Vagina (tissue), 2 donors: ENCODE results near the gene CCNDBP1. TPM values are rescaled to one million over a fixed set of nuclear protein-coding genes. Genes with fewer than 3 reads are reported as not detected.

Source experiments
- DNase-seq, 2 donors: peaks; one replicate each; pipeline ENCODE4 v3.0.0-alpha.2; 2017; ENCODE audit errors: extremely low spot score in 2 of 2
- H3K27ac ChIP-seq: fragments of 200-600 bp; sonication (generic); one replicate; pipeline ENCODE4 v1.5.1; 2019
- H3K27me3 ChIP-seq: fragments of 200-600 bp; sonication (generic); one replicate; pipeline ENCODE4 v1.5.1; 2019
- H3K36me3 ChIP-seq, 2 donors: fragments of 200-600 bp; sonication (generic); one replicate each; pipeline ENCODE4 v1.5.1; 2017 to 2019
- H3K4me1 ChIP-seq: fragments of 200-600 bp; sonication (generic); one replicate; pipeline ENCODE4 v1.5.1; 2019
- H3K4me3 ChIP-seq, 2 donors: fragments of 200-600 bp; sonication (generic); 1 replicate in 1 of 2; 2 replicates in 1 of 2; pipeline ENCODE4 v1.5.1; 2016 to 2019
- H3K9me3 ChIP-seq: fragments of 200-600 bp; sonication (generic); one replicate; pipeline ENCODE4 v1.5.1; 2019
- CTCF ChIP-seq, 3 experiments: fragments of 450-650 bp in 2 of 3; fragments of 200-600 bp in 1 of 3; sonication (generic) in 1 of 3; IDR thresholded peaks; one replicate each; pipeline ENCODE4 v1.5.1; 2017 to 2019; ENCODE audit warnings: antibody characterized with exemption in 3 of 3, mild to moderate bottlenecking in 2 of 3, moderate library complexity in 2 of 3
- POLR2A ChIP-seq, 2 donors: fragments of 450-650 bp; IDR thresholded peaks; one replicate each; pipeline ENCODE4 v1.6.1; 2017; ENCODE audit warnings: antibody characterized with exemption in 2 of 2, mild to moderate bottlenecking in 2 of 2, moderate library complexity in 2 of 2
- POLR2AphosphoS5 ChIP-seq, 2 donors: sonication (generic); formaldehyde crosslinking; IDR thresholded peaks; one replicate each; pipeline ENCODE4 v1.9.0; 2017; ENCODE audit warnings: antibody characterized with exemption in 2 of 2, mild to moderate bottlenecking in 2 of 2, low read depth in 1 of 2; ENCODE audit not compliant: insufficient read depth in 1 of 2
- intact Hi-C: fragments of 100-400 bp; cut with DNase I; formaldehyde crosslinking; loops from one replicate; pipeline ENCODE4 v1.15.1; 2023
- total RNA-seq: library from RNA; depleted of rRNA; stranded (reverse); fragments of >200 nt; gene quantifications from one replicate; pipeline ENCODE4 v1.2.3, GENCODE V29; 2016

Gene CCNDBP1
- total RNA-seq, 1 donor from 2014 or later, result 43.2 TPM

DNA sequence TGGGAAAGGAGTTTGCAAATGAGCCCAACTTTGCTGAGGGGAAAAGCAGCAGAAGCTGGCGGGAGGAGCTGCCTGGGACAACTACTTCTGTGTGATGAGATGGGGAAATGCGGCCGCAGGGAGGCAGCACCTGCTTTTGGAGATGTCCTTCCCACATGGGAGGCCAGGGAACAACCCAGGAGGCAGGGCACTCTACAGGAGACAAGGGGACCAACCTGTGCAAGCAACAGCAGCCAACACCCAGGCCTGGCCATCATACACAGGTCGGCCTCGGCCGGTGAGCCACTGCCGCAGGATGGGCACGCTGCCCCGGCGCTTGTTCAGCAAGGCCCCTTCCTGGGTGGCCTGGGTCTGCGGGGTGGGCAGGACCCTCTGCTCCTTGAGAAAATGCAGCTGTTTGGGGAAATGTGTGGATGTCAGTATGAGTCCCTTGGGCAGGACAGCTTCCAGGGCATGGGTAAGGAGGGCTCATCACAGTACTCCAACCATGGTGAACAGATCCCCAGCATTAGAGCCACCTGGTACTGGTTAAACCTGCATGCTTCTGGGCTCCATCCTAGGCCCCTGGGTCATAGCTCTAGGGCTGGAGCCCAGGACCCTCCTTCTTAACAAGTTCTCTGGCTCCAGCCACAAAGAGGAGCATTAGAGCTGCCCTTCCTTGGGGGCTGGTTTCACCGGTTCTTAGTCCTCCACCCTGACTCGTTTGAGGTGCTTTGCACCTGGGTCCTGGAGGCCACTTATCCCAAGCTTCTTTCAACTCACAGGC lies 24.0 kb downstream of the CCNDBP1 start:
- intact Hi-C loops, result no loop called here
- no peaks in the 10 kb centered on the region for H3K27me3 ChIP-seq
- no peak for DNase-seq
- H3K36me3 ChIP-seq, result no peaks in the 10 kb centered on the region
- no peaks in the 10 kb centered on the region for H3K4me1 ChIP-seq
- H3K9me3 ChIP-seq, result no peaks in the 10 kb centered on the region
- no peak overlapping the region for H3K4me3 ChIP-seq
- no peak overlapping the region for H3K27ac ChIP-seq
- no peak for TF ChIP-seq CTCF (IDR thresholded peaks at IDR 0.05)
- no peak for TF ChIP-seq POLR2AphosphoS5 (IDR thresholded peaks at IDR 0.05; ENCODE audit: insufficient read depth in 1 of 2, low read depth in 1 of 2)
- TF ChIP-seq POLR2A (IDR thresholded peaks at IDR 0.05), result no peak

DNA sequence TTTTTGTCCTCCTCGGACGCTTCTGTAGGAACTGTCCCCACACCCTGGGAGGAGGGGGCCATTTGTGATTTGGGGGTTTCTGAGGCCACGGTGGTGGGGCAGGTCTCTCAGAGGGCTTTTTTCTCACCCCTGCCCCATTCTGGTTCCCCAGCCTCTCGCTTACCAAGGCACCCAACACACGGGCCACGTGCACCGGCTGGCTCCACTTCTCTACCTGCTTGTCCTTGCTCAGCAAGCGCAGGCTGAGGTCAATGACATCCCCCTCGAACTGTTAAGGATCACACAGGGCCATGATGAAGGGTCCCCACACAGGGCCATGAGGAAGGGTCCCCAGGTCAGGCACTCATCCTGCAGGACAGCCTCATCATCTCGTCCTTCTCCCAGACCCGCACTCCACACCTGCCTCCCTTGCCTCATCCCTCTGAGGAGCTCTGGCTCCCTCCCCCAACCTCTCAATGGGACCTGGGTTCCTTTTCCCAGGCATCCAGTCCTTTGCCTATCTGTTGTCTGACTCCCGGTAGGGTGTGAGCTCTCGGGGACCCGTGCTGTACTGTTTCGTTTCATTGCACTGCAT lies 25.1 kb downstream of the CCNDBP1 start:
- no peak overlapping the region for H3K27ac ChIP-seq
- intact Hi-C loops, result no loop called here
- TF ChIP-seq POLR2AphosphoS5 (IDR thresholded peaks at IDR 0.05; ENCODE audit: insufficient read depth in 1 of 2, low read depth in 1 of 2), result no peak
- TF ChIP-seq POLR2A (IDR thresholded peaks at IDR 0.05), result no peak
- TF ChIP-seq CTCF (IDR thresholded peaks at IDR 0.05), result no peak

GRCh38 chr15:43210807-43211206 lies 25.6 kb downstream of the CCNDBP1 start:
- intact Hi-C loops, result no loop called here
- no peak overlapping the region for H3K27ac ChIP-seq
- no peaks in the 10 kb centered on the region for H3K4me1 ChIP-seq
- no peak for TF ChIP-seq POLR2A (IDR thresholded peaks at IDR 0.05)
- no peak for TF ChIP-seq POLR2AphosphoS5 (IDR thresholded peaks at IDR 0.05; ENCODE audit: insufficient read depth in 1 of 2, low read depth in 1 of 2)
- TF ChIP-seq CTCF (IDR thresholded peaks at IDR 0.05), result no peak
- H3K36me3 ChIP-seq, result no peaks in the 10 kb centered on the region
- no peak for DNase-seq
- no peaks in the 10 kb centered on the region for H3K27me3 ChIP-seq
- H3K4me3 ChIP-seq, result no peak overlapping the region
- H3K9me3 ChIP-seq, result no peaks in the 10 kb centered on the region

More for the DNA sequence above, 25.1 kb downstream of the CCNDBP1 start:
- no peak for DNase-seq
- Histone ChIP-seq H3K4me3 (no peak overlapping the region), H3K9me3 (no peaks in the 10 kb centered on the region), H3K27me3 (no peaks in the 10 kb centered on the region), H3K36me3 (no peaks in the 10 kb centered on the region), H3K4me1 (no peaks in the 10 kb centered on the region)

GRCh38 chr15:43211224-43211735 lies 26.1 kb downstream of the CCNDBP1 start:
- Histone ChIP-seq H3K27ac (no peak overlapping the region), H3K4me1 (no peaks in the 10 kb centered on the region), H3K4me3 (no peak overlapping the region), H3K9me3 (no peaks in the 10 kb centered on the region), H3K36me3 (no peaks in the 10 kb centered on the region), H3K27me3 (no peaks in the 10 kb centered on the region)
- DNase-seq, result no peak
- intact Hi-C loops, result no loop called here
- TF ChIP-seq POLR2A (IDR thresholded peaks at IDR 0.05), result no peak
- TF ChIP-seq POLR2AphosphoS5 (IDR thresholded peaks at IDR 0.05; ENCODE audit: insufficient read depth in 1 of 2, low read depth in 1 of 2), result no peak
- TF ChIP-seq CTCF (IDR thresholded peaks at IDR 0.05), result no peak

DNA sequence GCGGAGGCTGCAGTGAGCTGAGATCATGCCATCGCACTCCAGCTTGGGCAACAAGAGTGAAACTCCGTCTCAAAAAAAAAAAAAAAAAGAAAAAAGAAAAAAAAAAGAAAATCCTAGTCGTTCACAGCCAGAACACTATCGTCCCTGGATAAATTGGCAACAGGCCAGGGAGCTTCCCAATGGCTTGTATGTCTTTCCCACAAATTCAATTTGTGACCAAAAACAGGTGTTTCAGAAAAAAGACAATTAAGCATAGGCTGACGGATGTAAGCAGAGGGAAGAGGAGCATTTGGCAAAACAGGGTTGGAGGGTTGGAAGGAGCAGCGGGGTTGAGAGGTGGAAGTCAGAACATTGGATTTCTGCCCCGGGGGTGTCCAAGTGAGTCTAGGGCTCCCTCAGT lies 27.1 kb downstream of the CCNDBP1 start:
- TF ChIP-seq POLR2AphosphoS5 (IDR thresholded peaks at IDR 0.05; ENCODE audit: insufficient read depth in 1 of 2, low read depth in 1 of 2) (no peak), POLR2A (IDR thresholded peaks at IDR 0.05) (no peak), CTCF (IDR thresholded peaks at IDR 0.05) (no peak)
- Histone ChIP-seq H3K27me3 (no peaks in the 10 kb centered on the region), H3K27ac (no peak overlapping the region), H3K4me1 (no peaks in the 10 kb centered on the region), H3K9me3 (no peaks in the 10 kb centered on the region), H3K4me3 (no peak overlapping the region), H3K36me3 (no peaks in the 10 kb centered on the region)
- intact Hi-C loops, result no loop called here
- DNase-seq, result no peak
